ENCODE data around the gene KRT36. TPM values are rescaled to one million over a fixed set of nuclear protein-coding genes. Genes with fewer than 3 reads are reported as not detected.

The KRT36 gene
- total and polyA plus RNA-seq, 2 donors (not counting 3 experiments of a cell fraction or from before 2014, with no cell fraction given): 0.04 TPM; not detected in 1

DNA sequence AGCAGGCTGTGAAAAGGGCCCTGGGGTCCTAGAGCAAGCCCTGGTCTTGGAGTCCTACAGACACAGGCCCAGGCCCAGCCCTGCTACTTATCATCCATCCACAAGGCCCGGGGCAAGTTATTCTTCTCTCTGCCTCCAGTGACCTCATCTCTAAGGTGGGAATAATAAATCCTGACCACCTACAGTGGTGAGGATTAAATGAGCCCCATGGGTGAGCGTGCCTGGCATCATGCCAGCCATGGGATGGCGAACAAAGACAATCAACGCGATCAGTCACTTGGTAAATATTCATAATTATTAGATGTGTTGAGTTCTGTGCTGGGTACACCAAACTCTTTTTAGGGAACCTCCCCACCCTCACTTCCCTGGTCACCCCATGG is 23.4 kb upstream of the KRT36 start:
- FAIRE-seq: no peak
- ChIA-PET POLR2A (no interaction called here), CTCF (interaction anchor here (0.8 to 4.1 kb wide), 2 partner anchors 36 to 149 kb away, joined by 3 to 24 read pairs; no protein-coding TSS in a partner anchor)
- Histone ChIP-seq H4K20me1 (replicated peaks; ENCODE audit: control insufficient read depth, extremely low read depth, insufficient read depth, low read length) (no peaks in the 10 kb centered on the region), H3K36me3 (ENCODE audit: control insufficient read depth in 2 of 2, extremely low read depth in 1 of 2, insufficient read depth in 2 of 2, low read length in 2 of 2) (no peaks in the 10 kb centered on the region), H2AFZ (ENCODE audit: low read depth, low read length) (no peak overlapping the region), H3K4me2 (ENCODE audit: insufficient read depth, low read length) (no peak overlapping the region), H3K9ac (replicated peaks; ENCODE audit: extremely low read depth, insufficient read depth, low read length) (no peak overlapping the region), H3K4me3 (replicated peaks in 1 of 3; ENCODE audit: insufficient read depth in 1 of 3, low read depth in 1 of 3, low read length in 3 of 3) (no peak overlapping the region), H3K27me3 (ENCODE audit: control insufficient read depth in 2 of 2, insufficient read depth in 2 of 2, low read length in 2 of 2) (no peaks in the 10 kb centered on the region), H3K4me1 (ENCODE audit: control insufficient read depth, extremely low read depth, insufficient read depth, low read length) (no peaks in the 10 kb centered on the region), H3K9me3 (replicated peaks; ENCODE audit: control insufficient read depth, insufficient read depth, low read length) (no peaks in the 10 kb centered on the region), H3K27ac (ENCODE audit: insufficient read depth, low read depth, low read length) (no peak overlapping the region), H3K9me1 (replicated peaks; ENCODE audit: control insufficient read depth, extremely low read depth, insufficient read depth, low read length) (no peaks in the 10 kb centered on the region), H3K79me2 (ENCODE audit: control insufficient read depth, insufficient read depth, low read length) (no peaks in the 10 kb centered on the region)
- DNase-seq (ENCODE audit: low read depth, low spot score): no peak
- TF ChIP-seq POLR2A (IDR thresholded peaks at IDR 0.05; ENCODE audit: low read depth, low read length): no peak
- no TSS peak for BruUV-seq (replicated peaks)
- intact Hi-C loops (cut with micrococcal nuclease): no loop called here
- dilution Hi-C loops (cut with MboI; ENCODE audit: extremely low pct_ligation_motif_present, low sequenced_read_pairs): no loop called here

DNA sequence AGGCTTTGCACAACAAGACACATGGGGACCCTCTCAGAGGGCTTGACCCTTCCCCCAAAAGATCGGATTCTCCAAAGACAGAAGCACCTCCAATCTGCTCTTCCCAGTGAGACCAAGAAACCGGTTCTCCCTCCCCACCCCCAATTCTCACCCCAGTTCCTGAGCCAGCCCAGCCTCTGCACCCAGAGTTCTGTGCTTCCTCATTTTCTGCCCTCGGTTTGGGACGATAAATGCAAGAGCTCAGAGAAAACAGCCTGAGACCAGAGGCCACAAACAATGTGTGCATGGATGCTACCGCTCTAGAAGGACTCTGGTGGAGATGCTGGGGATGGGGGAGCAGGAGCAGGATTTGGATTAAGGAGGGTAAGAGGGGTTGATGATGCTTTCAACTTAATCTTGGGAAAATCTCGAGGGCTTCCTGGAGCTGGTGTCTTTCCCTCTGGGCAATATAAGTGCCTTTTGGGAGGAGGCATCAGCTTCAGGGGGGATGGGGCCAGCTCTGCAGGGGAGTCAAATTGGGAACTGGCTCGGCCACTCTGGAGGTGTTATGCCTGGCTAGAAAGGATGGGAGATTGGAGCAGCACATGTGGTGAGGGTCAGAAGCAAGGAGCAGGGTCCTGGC is 22.9 kb upstream of the KRT36 start:
- no peaks in the 10 kb centered on the region for H3K9me3 ChIP-seq (replicated peaks; ENCODE audit: control insufficient read depth, insufficient read depth, low read length)
- H3K9me1 ChIP-seq (replicated peaks; ENCODE audit: control insufficient read depth, extremely low read depth, insufficient read depth, low read length): no peaks in the 10 kb centered on the region
- FAIRE-seq: no peak
- H3K4me3 ChIP-seq (replicated peaks in 1 of 3; ENCODE audit: insufficient read depth in 1 of 3, low read depth in 1 of 3, low read length in 3 of 3): no peak overlapping the region
- no TSS peak for BruUV-seq (replicated peaks)
- H3K4me2 ChIP-seq (ENCODE audit: insufficient read depth, low read length): no peak overlapping the region
- no peaks in the 10 kb centered on the region for H3K4me1 ChIP-seq (ENCODE audit: control insufficient read depth, extremely low read depth, insufficient read depth, low read length)
- dilution Hi-C loops (cut with MboI; ENCODE audit: extremely low pct_ligation_motif_present, low sequenced_read_pairs) (no loop called here), intact Hi-C loops (cut with micrococcal nuclease) (no loop called here)
- POLR2A ChIA-PET: no interaction called here
- H3K27me3 ChIP-seq (ENCODE audit: control insufficient read depth in 2 of 2, insufficient read depth in 2 of 2, low read length in 2 of 2): no peaks in the 10 kb centered on the region
- no peaks in the 10 kb centered on the region for H4K20me1 ChIP-seq (replicated peaks; ENCODE audit: control insufficient read depth, extremely low read depth, insufficient read depth, low read length)
- TF ChIP-seq GATA2 (IDR thresholded peaks at IDR 0.05; ENCODE audit: insufficient read depth, insufficient read length, low read depth, low read length) (no peak), MYC (IDR thresholded peaks at IDR 0.05; ENCODE audit: low read depth, low read length) (no peak), POLR2AphosphoS5 (IDR thresholded peaks at IDR 0.05; ENCODE audit: insufficient read depth, low read depth, low read length) (no peak), FOS (IDR thresholded peaks at IDR 0.05; ENCODE audit: borderline replicate concordance, insufficient read depth, low read length) (no peak), MAX (IDR thresholded peaks at IDR 0.05; ENCODE audit: insufficient read depth, insufficient read length) (no peak), CTCF (IDR thresholded peaks at IDR 0.05; ENCODE audit: extremely low read depth in 1 of 2, insufficient read depth in 1 of 2, low read depth in 1 of 2, low read length in 2 of 2) (no peak), JUN (IDR thresholded peaks at IDR 0.05; ENCODE audit: borderline replicate concordance, insufficient read depth, insufficient read length, low read depth) (no peak), POLR2A (IDR thresholded peaks at IDR 0.05; ENCODE audit: low read depth, low read length) (no peak)
- CTCF ChIA-PET: interaction anchor here (0.6 to 1.4 kb wide), 6 partner anchors 9 to 150 kb away, joined by 3 to 5 read pairs (median 3); no protein-coding TSS in a partner anchor
- H3K27ac ChIP-seq (ENCODE audit: insufficient read depth, low read depth, low read length): no peak overlapping the region
- H3K79me2 ChIP-seq (ENCODE audit: control insufficient read depth, insufficient read depth, low read length): no peaks in the 10 kb centered on the region
- no peak overlapping the region for H3K9ac ChIP-seq (replicated peaks; ENCODE audit: extremely low read depth, insufficient read depth, low read length)
- no peak overlapping the region for H2AFZ ChIP-seq (ENCODE audit: low read depth, low read length)
- no peak for DNase-seq (ENCODE audit: low read depth, low spot score)
- H3K36me3 ChIP-seq (ENCODE audit: control insufficient read depth in 2 of 2, extremely low read depth in 1 of 2, insufficient read depth in 2 of 2, low read length in 2 of 2): no peaks in the 10 kb centered on the region

Data from endothelial cell of umbilical vein (primary cell).